ENCODE data around the gene COL28A1. TPM values are rescaled to one million over a fixed set of nuclear protein-coding genes. Genes with fewer than 3 reads are reported as not detected.
"Not testable (repeated sequence)": the region's sequence is repeated elsewhere in the genome, so short reads cannot be mapped to it uniquely, and the experiment has no call there.

The COL28A1 gene
- total RNA-seq, 4 donors from 2014 or later, result 15.1 to 23.7 (median 18.3) TPM

DNA sequence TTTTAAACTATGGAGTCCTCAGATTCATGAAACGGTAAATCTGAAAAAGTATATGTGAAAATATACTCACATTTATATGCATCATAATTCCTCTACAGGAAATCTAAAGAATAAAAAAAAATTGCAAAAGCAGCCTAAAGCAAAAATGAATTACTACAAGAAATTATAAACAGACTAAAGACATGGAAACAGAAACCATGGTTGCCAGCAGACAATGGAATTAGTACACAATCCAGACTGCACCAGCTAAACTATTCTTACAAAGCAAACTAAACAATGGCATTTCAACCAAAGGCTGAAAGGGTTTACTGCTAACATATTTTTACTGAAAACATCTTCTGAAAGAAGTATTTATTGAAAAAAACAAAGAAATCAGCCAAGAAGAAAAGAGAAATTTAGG lies 51.6 kb downstream of the COL28A1 start:
- no peak overlapping the region for H3K4me3 ChIP-seq
- 100% methylated on average over 1 of the region's 1 CpG for WGBS
- TF ChIP-seq EP300 (IDR thresholded peaks at IDR 0.05), result no peak
- TF ChIP-seq POLR2AphosphoS5 (IDR thresholded peaks at IDR 0.05), result no peak
- no peak for TF ChIP-seq POLR2A (IDR thresholded peaks at IDR 0.05; ENCODE audit: low read depth)
- TF ChIP-seq, protein P1, sequence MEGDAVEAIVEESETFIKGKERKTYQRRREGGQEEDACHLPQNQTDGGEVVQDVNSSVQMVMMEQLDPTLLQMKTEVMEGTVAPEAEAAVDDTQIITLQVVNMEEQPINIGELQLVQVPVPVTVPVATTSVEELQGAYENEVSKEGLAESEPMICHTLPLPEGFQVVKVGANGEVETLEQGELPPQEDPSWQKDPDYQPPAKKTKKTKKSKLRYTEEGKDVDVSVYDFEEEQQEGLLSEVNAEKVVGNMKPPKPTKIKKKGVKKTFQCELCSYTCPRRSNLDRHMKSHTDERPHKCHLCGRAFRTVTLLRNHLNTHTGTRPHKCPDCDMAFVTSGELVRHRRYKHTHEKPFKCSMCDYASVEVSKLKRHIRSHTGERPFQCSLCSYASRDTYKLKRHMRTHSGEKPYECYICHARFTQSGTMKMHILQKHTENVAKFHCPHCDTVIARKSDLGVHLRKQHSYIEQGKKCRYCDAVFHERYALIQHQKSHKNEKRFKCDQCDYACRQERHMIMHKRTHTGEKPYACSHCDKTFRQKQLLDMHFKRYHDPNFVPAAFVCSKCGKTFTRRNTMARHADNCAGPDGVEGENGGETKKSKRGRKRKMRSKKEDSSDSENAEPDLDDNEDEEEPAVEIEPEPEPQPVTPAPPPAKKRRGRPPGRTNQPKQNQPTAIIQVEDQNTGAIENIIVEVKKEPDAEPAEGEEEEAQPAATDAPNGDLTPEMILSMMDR (IDR thresholded peaks at IDR 0.05), result no peak
- intact Hi-C loops (cut with DNase I), result no loop called here
- DNase-seq (ENCODE audit: extremely low spot score), result no peak
- H3K36me3 ChIP-seq, result peaks cover 0 to 13% (median 3%) of the 10 kb centered on the region in 4 donors
- H3K4me1 ChIP-seq, result no peaks in the 10 kb centered on the region
- H3K9me3 ChIP-seq, result peaks cover 0 to 17% (median 16%) of the 10 kb centered on the region in 4 donors
- H3K27ac ChIP-seq (replicated peaks in 1 of 4), result no peak overlapping the region
- no peaks in the 10 kb centered on the region for H3K27me3 ChIP-seq

DNA sequence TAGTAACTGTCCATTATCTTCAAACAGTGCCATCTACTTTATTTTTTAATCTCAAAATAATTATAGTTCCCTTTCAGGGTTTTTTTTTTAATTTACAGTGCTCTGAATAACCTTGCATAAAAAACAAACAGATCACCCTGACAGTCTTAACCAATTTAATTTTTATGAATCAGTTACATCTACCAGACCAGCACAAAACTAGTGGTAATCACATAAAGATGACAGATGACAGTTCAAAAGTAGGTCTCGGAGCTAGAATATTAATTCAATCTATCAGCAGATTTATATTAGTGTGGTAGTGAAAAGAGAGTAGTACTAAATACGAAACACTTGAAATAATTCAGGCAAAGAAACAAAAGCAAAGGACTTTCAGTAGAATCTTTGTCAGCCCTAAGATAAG lies 53.9 kb downstream of the COL28A1 start:
- H3K9me3 ChIP-seq, result peaks cover 0 to 8% (median 6%) of the 10 kb centered on the region in 4 donors
- WGBS, result 89% methylated on average over 2 of the region's 2 CpGs
- DNase-seq (ENCODE audit: extremely low spot score), result no peak
- H3K4me1 ChIP-seq, result no peaks in the 10 kb centered on the region
- no peaks in the 10 kb centered on the region for H3K27me3 ChIP-seq
- TF ChIP-seq EP300 (IDR thresholded peaks at IDR 0.05) (no peak), POLR2A (IDR thresholded peaks at IDR 0.05; ENCODE audit: low read depth) (no peak), POLR2AphosphoS5 (IDR thresholded peaks at IDR 0.05) (no peak)
- TF ChIP-seq, protein P1 (IDR thresholded peaks at IDR 0.05), result no peak
- intact Hi-C loops (cut with DNase I), result no loop called here
- no peak overlapping the region for H3K4me3 ChIP-seq
- no peak overlapping the region for H3K27ac ChIP-seq (replicated peaks in 1 of 4)
- no peaks in the 10 kb centered on the region for H3K36me3 ChIP-seq

DNA sequence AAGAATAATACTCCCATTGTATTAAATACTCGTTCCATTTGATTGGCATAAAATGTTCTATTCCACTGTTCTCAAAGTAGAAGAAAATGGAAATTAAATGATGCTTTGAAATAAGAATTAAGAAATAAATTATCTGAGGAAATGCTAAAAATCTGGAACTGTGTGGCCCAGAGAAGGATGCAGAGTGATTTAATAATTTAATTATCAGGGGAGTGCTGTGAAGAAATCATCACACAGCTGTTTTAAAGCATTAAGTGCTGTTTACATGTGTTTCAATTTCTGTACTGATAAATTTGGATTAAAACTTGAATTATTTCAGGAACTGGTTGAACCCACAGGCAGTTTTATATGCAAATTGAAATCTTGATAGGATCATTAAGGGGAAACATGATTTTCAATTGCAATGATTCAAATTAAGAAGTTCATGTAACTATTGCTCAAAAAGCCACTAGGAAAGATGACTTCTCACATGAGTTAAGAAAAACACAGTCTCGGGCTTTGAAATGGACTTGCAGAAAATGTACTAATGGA lies 56.3 kb downstream of the COL28A1 start:
- Histone ChIP-seq H3K9me3 (peaks cover 0 to 3% (median 0%) of the 10 kb centered on the region in 4 donors), H3K4me1 (no peaks in the 10 kb centered on the region), H3K36me3 (no peaks in the 10 kb centered on the region), H3K4me3 (no peak overlapping the region), H3K27ac (replicated peaks in 1 of 4) (no peak overlapping the region), H3K27me3 (no peaks in the 10 kb centered on the region)
- no peak for DNase-seq (ENCODE audit: extremely low spot score)
- intact Hi-C loops (cut with DNase I), result no loop called here
- 74% methylated on average over 2 of the region's 2 CpGs for WGBS
- TF ChIP-seq POLR2A (IDR thresholded peaks at IDR 0.05; ENCODE audit: low read depth), result no peak
- no peak for TF ChIP-seq POLR2AphosphoS5 (IDR thresholded peaks at IDR 0.05)
- no peak for TF ChIP-seq EP300 (IDR thresholded peaks at IDR 0.05)
- TF ChIP-seq, protein P1 (IDR thresholded peaks at IDR 0.05), result no peak

DNA sequence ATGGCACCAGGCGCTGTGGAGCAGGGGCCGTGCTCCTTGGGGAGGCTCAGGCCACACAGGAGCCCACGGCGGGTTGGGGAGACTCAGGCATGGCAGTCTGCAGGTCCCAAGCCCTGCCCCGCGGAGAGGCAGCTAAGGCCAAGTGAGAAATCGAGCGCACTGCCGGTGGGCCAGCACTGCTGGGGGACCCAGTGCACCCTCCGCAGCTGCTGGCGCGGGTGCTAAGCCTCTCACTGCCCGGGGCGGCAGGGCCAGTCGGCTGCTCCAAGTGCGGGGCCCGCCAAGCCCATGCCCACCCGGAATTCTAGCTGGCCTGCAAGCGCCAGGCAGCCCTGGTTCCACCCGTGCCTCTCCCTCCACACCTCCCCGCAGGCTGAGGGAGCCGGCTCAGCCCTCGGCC lies 57.1 kb downstream of the COL28A1 start:
- 97% methylated on average over 14 of the region's 23 CpGs for WGBS
- H3K36me3 ChIP-seq, result no peaks in the 10 kb centered on the region
- no peaks in the 10 kb centered on the region for H3K27me3 ChIP-seq
- intact Hi-C loops (cut with DNase I), result no loop called here
- no peak for TF ChIP-seq POLR2AphosphoS5 (IDR thresholded peaks at IDR 0.05)
- TF ChIP-seq, protein P1 (IDR thresholded peaks at IDR 0.05), result no peak
- DNase-seq (ENCODE audit: extremely low spot score), result no peak
- no peaks in the 10 kb centered on the region for H3K4me1 ChIP-seq
- no peak overlapping the region for H3K4me3 ChIP-seq
- H3K9me3 ChIP-seq, result no peaks in the 10 kb centered on the region
- no peak overlapping the region for H3K27ac ChIP-seq (replicated peaks in 1 of 4)

DNA sequence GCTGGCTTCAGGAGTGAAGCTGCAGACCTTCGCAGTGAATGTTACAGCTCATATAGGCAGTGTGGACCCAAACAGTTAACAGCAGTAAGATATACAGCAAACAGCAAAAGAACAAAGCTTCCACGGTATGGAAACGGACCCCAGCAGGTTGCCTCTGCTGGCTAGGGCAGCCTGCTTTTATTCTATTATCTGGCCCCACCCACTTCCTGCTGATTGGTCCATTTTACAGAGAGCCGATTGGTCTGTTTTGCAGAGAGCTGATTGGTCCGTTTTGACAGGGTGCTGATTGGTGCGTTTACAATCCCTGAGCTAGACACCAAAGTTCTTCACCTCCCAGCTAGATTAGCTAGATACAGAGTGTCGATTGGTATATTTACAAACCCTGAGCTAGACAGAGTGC lies 58.0 kb downstream of the COL28A1 start:
- DNase-seq (ENCODE audit: extremely low spot score); H3K9me3 ChIP-seq; intact Hi-C loops (cut with DNase I); H3K27ac ChIP-seq (replicated peaks in 1 of 4); H3K4me3 ChIP-seq; H3K27me3 ChIP-seq; H3K36me3 ChIP-seq; H3K4me1 ChIP-seq: not testable (repeated sequence)
- WGBS, result 97% methylated on average over 6 of the region's 7 CpGs
